HepG2 (cell line): Measurements from ENCODE around the gene SLFNL1. TPM values are rescaled to one million over a fixed set of nuclear protein-coding genes. Genes with fewer than 3 reads are reported as not detected.
A peak's percentile ranks its signal among the peaks of the same experiment; 100 is the strongest.

ENCODE experiments used
- ATAC-seq: fragments of 200-7000 bp; cut with Tn5 transposase; 3 replicates; pipeline ENCODE4 v1.9.1; 2020; ENCODE audit warnings: mild to moderate bottlenecking, moderate library complexity
- BruUV-seq: library from RNA; stranded (reverse); fragments of 400-500 nt; replicated peaks from 2 replicates; lab custom pipeline; 2021; lab: Mats Ljungman, UMichigan
- CTCF ChIA-PET: fragments of 300-600 bp; formaldehyde crosslinking; extraction: SDS; loops from one replicate; lab custom pipeline; 2021; ENCODE audit warnings: low total read pairs, inconsistent platforms, low intra/inter-chr PET ratio; lab: Yijun Ruan, JAX
- POLR2A ChIA-PET: fragments of 350-600 bp; sonication (Branson Sonifier 250); formaldehyde crosslinking; loops from one replicate; lab custom pipeline; 2020; ENCODE audit warnings: antibody characterized with exemption, inconsistent platforms; lab: Yijun Ruan, JAX
- DNase-seq: peaks from one replicate; pipeline ENCODE4 v3.0.0-alpha.2; 2015; ENCODE audit warnings: low spot score
- FAIRE-seq: peaks from 3 replicates; lab custom pipeline; 2011; peaks lifted over from hg19 to GRCh38; lab: Jason Lieb, UNC
- H2AFZ ChIP-seq: one replicate; pipeline ENCODE4 v1.6.1; 2011; ENCODE audit warnings: low read length, inconsistent platforms
- H3K27ac ChIP-seq: fragments of 300-600 bp; 3 replicates; pipeline ENCODE4 v1.8.0; 2011; ENCODE audit warnings: mixed run types, mild to moderate bottlenecking, mixed read lengths, low read length, inconsistent platforms; ENCODE audit not compliant: insufficient read depth; ENCODE audit errors: extremely low read length
- H3K27me3 ChIP-seq, 2 experiments: fragments of 200-600 bp in 1 of 2; 2 replicates in 1 of 2; 3 replicates in 1 of 2; pipeline versions ENCODE4 v1.6.0 to v1.8.0; 2011; ENCODE audit warnings: low read length in 2 of 2, mild to moderate bottlenecking in 2 of 2, moderate library complexity in 2 of 2, inconsistent platforms in 1 of 2; ENCODE audit not compliant: insufficient read depth in 2 of 2, control insufficient read depth in 1 of 2
- H3K36me3 ChIP-seq, 2 experiments: fragments of 200-600 bp in 1 of 2; replicated peaks in 1 of 2; 2 replicates in 1 of 2; 3 replicates in 1 of 2; pipeline versions ENCODE4 v1.5.1 to v1.8.0; 2011; ENCODE audit warnings: low read length in 2 of 2, inconsistent platforms in 1 of 2; ENCODE audit not compliant: insufficient read depth in 2 of 2, control insufficient read depth in 1 of 2
- H3K4me1 ChIP-seq: 2 replicates; pipeline ENCODE4 v1.5.1; 2012; ENCODE audit warnings: low read length, inconsistent platforms; ENCODE audit not compliant: insufficient read depth
- H3K4me2 ChIP-seq: 2 replicates; pipeline ENCODE4 v1.6.0; 2011; ENCODE audit warnings: low read depth, low read length, inconsistent platforms
- H3K4me3 ChIP-seq, 3 experiments: fragments of 200-600 bp in 1 of 3; sonication (generic), shearing (Covaris generic) in 1 of 3; replicated peaks in 1 of 3; 2 replicates each; pipeline ENCODE4 v1.5.1; 2011 to 2016; ENCODE audit warnings: low read length in 3 of 3, inconsistent platforms in 2 of 3, low read depth in 2 of 3, mild to moderate bottlenecking in 2 of 3, control low read depth in 1 of 3, mixed read lengths in 1 of 3; ENCODE audit not compliant: insufficient read depth in 1 of 3
- H3K79me2 ChIP-seq: one replicate; pipeline ENCODE4 v1.6.1; 2011; ENCODE audit warnings: low read length, inconsistent platforms; ENCODE audit not compliant: insufficient read depth
- H3K9ac ChIP-seq: 2 replicates; pipeline ENCODE4 v1.6.0; 2011; ENCODE audit warnings: mild to moderate bottlenecking, low read depth, low read length, inconsistent platforms; ENCODE audit not compliant: insufficient read depth
- H3K9me3 ChIP-seq: 2 replicates; pipeline ENCODE4 v1.5.1; 2012; ENCODE audit warnings: mild to moderate bottlenecking, low read length
- H4K20me1 ChIP-seq: 2 replicates; pipeline ENCODE4 v1.6.0; 2011; ENCODE audit warnings: inconsistent platforms, mild to moderate bottlenecking, low read length, moderate library complexity; ENCODE audit not compliant: insufficient read depth
- CCAR2 ChIP-seq: fragments of 200-400 bp; formaldehyde crosslinking; optimal IDR thresholded peaks from 2 replicates; pipeline ENCODE3; 2018; ENCODE audit warnings: low read depth, mild to moderate bottlenecking, low read length, moderate library complexity
- GLMP ChIP-seq: sonication (generic); formaldehyde crosslinking; IDR thresholded peaks from 2 replicates; pipeline ENCODE4 v1.9.0; 2021; ENCODE audit warnings: missing genetic modification reagents, mild to moderate bottlenecking, borderline replicate concordance
- KDM2A ChIP-seq: sonication (generic); formaldehyde crosslinking; IDR thresholded peaks from 2 replicates; pipeline ENCODE4 v1.4.0; 2020; ENCODE audit warnings: low read depth, missing genetic modification reagents, borderline replicate concordance
- MED13 ChIP-seq: sonication (generic); formaldehyde crosslinking; IDR thresholded peaks from 2 replicates; pipeline ENCODE4 v1.5.0; 2020; ENCODE audit warnings: missing genetic modification reagents
- NFE2L1 ChIP-seq: sonication (generic); formaldehyde crosslinking; IDR thresholded peaks from 2 replicates; pipeline ENCODE4 v1.4.0; 2020; ENCODE audit warnings: missing genetic modification reagents, mild to moderate bottlenecking, borderline replicate concordance
- NONO ChIP-seq, 2 experiments: fragments of 450-650 bp in 1 of 2; sonication (generic) in 1 of 2; formaldehyde crosslinking in 1 of 2; IDR thresholded peaks in 1 of 2; conservative IDR thresholded peaks in 1 of 2; 2 replicates each; pipeline versions ENCODE4 v1.6.1 to v1.8.0; 2017 to 2022; ENCODE audit warnings: mild to moderate bottlenecking in 1 of 2, missing genetic modification reagents in 1 of 2, moderate library complexity in 1 of 2
- POLR2A ChIP-seq, 2 experiments: IDR thresholded peaks; 2 replicates each; pipeline ENCODE4 v1.6.1; 2011; ENCODE audit warnings: low read depth in 2 of 2, low read length in 2 of 2, mild to moderate bottlenecking in 1 of 2, moderate library complexity in 1 of 2; ENCODE audit not compliant: insufficient read depth in 1 of 2
- SOX5 ChIP-seq: IDR thresholded peaks from 2 replicates; pipeline ENCODE4 v1.6.1; 2016; ENCODE audit warnings: borderline replicate concordance
- ZFP82 ChIP-seq: sonication (generic); formaldehyde crosslinking; IDR thresholded peaks from 2 replicates; pipeline ENCODE4 v1.5.1; 2020; ENCODE audit warnings: mild to moderate bottlenecking, missing genetic modification reagents, borderline replicate concordance
- ZNF292 ChIP-seq: sonication (generic); formaldehyde crosslinking; IDR thresholded peaks from 2 replicates; pipeline ENCODE4 v1.8.1; 2022; ENCODE audit warnings: mild to moderate bottlenecking, low read depth, missing genetic modification reagents, borderline replicate concordance
- ZNF337 ChIP-seq: sonication (generic); formaldehyde crosslinking; IDR thresholded peaks from 2 replicates; pipeline ENCODE4 v1.5.1; 2020; ENCODE audit warnings: missing genetic modification reagents, low read depth, mild to moderate bottlenecking, borderline replicate concordance
- ZNF382 ChIP-seq: sonication (generic); formaldehyde crosslinking; IDR thresholded peaks from 2 replicates; pipeline ENCODE4 v1.5.0; 2020; ENCODE audit warnings: missing genetic modification reagents, mild to moderate bottlenecking, borderline replicate concordance
- ZNF432 ChIP-seq: sonication (generic); formaldehyde crosslinking; IDR thresholded peaks from 2 replicates; pipeline ENCODE4 v1.5.0; 2020; ENCODE audit warnings: missing genetic modification reagents, mild to moderate bottlenecking, borderline replicate concordance
- ZNF512B ChIP-seq: sonication (generic); formaldehyde crosslinking; IDR thresholded peaks from 2 replicates; pipeline ENCODE4 v1.5.1; 2020; ENCODE audit warnings: missing genetic modification reagents, mild to moderate bottlenecking, borderline replicate concordance
- ZNF562 ChIP-seq: sonication (generic); formaldehyde crosslinking; IDR thresholded peaks from 2 replicates; pipeline ENCODE4 v1.8.0; 2022; ENCODE audit warnings: missing genetic modification reagents, borderline replicate concordance
- ZNF691 ChIP-seq: sonication (generic); formaldehyde crosslinking; IDR thresholded peaks from 2 replicates; pipeline ENCODE4 v1.4.0; 2020; ENCODE audit warnings: missing genetic modification reagents, low read depth, mild to moderate bottlenecking, borderline replicate concordance
- WGBS: methylation state at CpG from one replicate; pipeline ENCODE4 v1.1.6; 2017; ENCODE audit warnings: low lambda C conversion rate; 5-methylcytosine and 5-hydroxymethylcytosine counted together
- in situ Hi-C: cut with HindIII; loops from 2 replicates; pipeline ENCODE4 v1.10.0; 2017; ENCODE audit warnings: low pct_unique_long_range_greater_than_20kb; ENCODE audit not compliant: extremely low pct_ligation_motif_present
- intact Hi-C: fragments of 100-400 bp; cut with micrococcal nuclease; formaldehyde crosslinking; loops from one replicate; pipeline ENCODE4 v1.10.0; 2022; ENCODE audit not compliant: unreplicated experiment
- polyA plus RNA-seq, 8 experiments: library from polyadenylated mRNA; depleted of rRNA in 3 of 8; stranded (reverse) in 7 of 8; unstranded in 1 of 8; fragments of >200 nt; fragmentation: Illumina TruSeq in 4 of 8; extraction: Trizol in 4 of 8; gene quantifications; 2 replicates each; pipeline versions ENCODE4 v1.2.1 to v1.2.3, GENCODE V29; 2011 to 2016; ENCODE audit warnings: low read depth in 4 of 8, missing spikeins in 1 of 8, mixed read lengths in 1 of 8; ENCODE audit not compliant: insufficient read depth in 1 of 8
- total RNA-seq, 5 experiments: library from RNA; depleted of rRNA; stranded (reverse); fragments of >200 nt; fragmentation: Illumina TruSeq; extraction: Trizol; gene quantifications; 2 replicates each; pipeline ENCODE4 v1.2.3, GENCODE V29; 2016; ENCODE audit warnings: low read depth in 1 of 5

SLFNL1 gene
- total and polyA plus RNA-seq, 2 of the 13 experiments (the other 11 are each of a cell fraction or from before 2014, with no cell fraction given), result 0.07 to 0.20 TPM

GRCh38 chr1:40981691-40982448, 39.7 kb downstream of the SLFNL1 start (continued):
- no peak for TF ChIP-seq ZNF512B
- TF ChIP-seq SOX5 (CRISPR knock-in tag), result no peak
- no peak for TF ChIP-seq ZNF432
- TF ChIP-seq MED13 (CRISPR knock-in tag), result no peak
- TF ChIP-seq GLMP (CRISPR knock-in tag), result no peak

- no TSS peak for BruUV-seq
- CTCF ChIA-PET, result no interaction called here
- in situ Hi-C loops, result no loop called here
- H3K4me2 ChIP-seq, result peak overlapping the region; percentile 91
- no peak for ATAC-seq
- intact Hi-C loops, result no loop called here
- H2AFZ ChIP-seq, result no peak overlapping the region
- H3K4me3 ChIP-seq, result peak overlapping the region; percentile 51 to 73 (median 69)
- H3K79me2 ChIP-seq, result peaks cover 37% of the 10 kb centered on the region
- H3K36me3 ChIP-seq, result peaks cover 3 to 26% of the 10 kb centered on the region in 2 experiments
- no peaks in the 10 kb centered on the region for H4K20me1 ChIP-seq
- POLR2A ChIA-PET, result interaction anchor here (1.0 to 2.0 kb wide), 7 partner anchors 8 to 449 kb away, joined by 3 to 13 read pairs (median 4); partner anchors contain the start of genes CITED4 and ZNF684
- no peak for FAIRE-seq
- peak overlapping the region; percentile 98 for H3K27ac ChIP-seq
- WGBS, result 17% methylated on average over 16 of the region's 27 CpGs
- DNase-seq, result no peak
- peaks cover 59% of the 10 kb centered on the region for H3K4me1 ChIP-seq
- no peaks in the 10 kb centered on the region for H3K27me3 ChIP-seq
- no peaks in the 10 kb centered on the region for H3K9me3 ChIP-seq
- H3K9ac ChIP-seq, result peak overlapping the region; percentile 83
- TF ChIP-seq NFE2L1 (CRISPR knock-in tag) (no peak), NONO (IDR thresholded peaks at IDR 0.05) (no peak), NONO (CRISPR knock-in tag; conservative IDR thresholded peaks at IDR 0.05) (0 out of 2 replicates have a peak, but pooled peaks have one; percentile 26), ZNF562 (CRISPR knock-in tag) (no peak), ZNF382 (CRISPR knock-in tag) (no peak), ZNF691 (CRISPR knock-in tag) (0 out of 2 replicates have a peak, but pooled peaks have one; percentile 40), ZFP82 (CRISPR knock-in tag) (0 out of 2 replicates have a peak, but pooled peaks have one; percentile 36), KDM2A (CRISPR knock-in tag) (peak; percentile 39; the same call in 1 of the 2 replicates), POLR2A (IDR thresholded peaks at IDR 0.05; ENCODE audit: insufficient read depth in 1 of 2, low read depth in 2 of 2, low read length in 2 of 2) (0 out of 4 replicates have a peak, but pooled peaks of 1 of the 2 experiments have one; percentile 23), CCAR2 (no peak), ZNF292 (CRISPR knock-in tag) (0 out of 2 replicates have a peak, but pooled peaks have one; percentile 20), ZNF337 (peak; percentile 68; the same call in 1 of the 2 replicates)
Observed at GRCh38 chr1:40980453-40981121, 40.9 kb downstream of the SLFNL1 start.
